ENCODE results near the gene XKRX. TPM values are rescaled to one million over a fixed set of nuclear protein-coding genes. Genes with fewer than 3 reads are reported as not detected.

XKRX gene
- total RNA-seq, 1 donor from 2014 or later: 1.5 TPM

GRCh38 chrX:100964362-100964761 lies 35.6 kb upstream of the XKRX start:
- H3K4me2 ChIP-seq: no peak overlapping the region
- H3K27ac ChIP-seq: no peak overlapping the region
- H3K4me3 ChIP-seq: no peak overlapping the region
- H3K36me3 Mint-ChIP-seq: no peaks in the 10 kb centered on the region
- H3K9me3 ChIP-seq (ENCODE audit: low read depth): no peaks in the 10 kb centered on the region
- H3K4me1 ChIP-seq: no peaks in the 10 kb centered on the region
- no peaks in the 10 kb centered on the region for H3F3A ChIP-seq (ENCODE audit: low read depth)
- no peaks in the 10 kb centered on the region for H3K27me3 ChIP-seq
- H2AFZ ChIP-seq (replicated peaks): no peak overlapping the region
- H3K27me3 Mint-ChIP-seq (ENCODE audit: insufficient read depth, low read depth): peaks cover 5% of the 10 kb centered on the region
- H3K36me3 ChIP-seq: no peaks in the 10 kb centered on the region
- no peak for DNase-seq (ENCODE audit: low spot score)
- H4K20me1 ChIP-seq (ENCODE audit: low read depth): no peaks in the 10 kb centered on the region
- H3K27ac Mint-ChIP-seq: no peak overlapping the region
- TF ChIP-seq CTCF (IDR thresholded peaks at IDR 0.05) (no peak), EZH2phosphoT487 (IDR thresholded peaks at IDR 0.05) (no peak), EZH2 (IDR thresholded peaks at IDR 0.05) (no peak)
- no peaks in the 10 kb centered on the region for H3K4me1 Mint-ChIP-seq
- H3K9me3 Mint-ChIP-seq: peaks cover 8% of the 10 kb centered on the region
- no peak overlapping the region for H3K9ac ChIP-seq
- no peak overlapping the region for H3K4me3 Mint-ChIP-seq
- no peaks in the 10 kb centered on the region for H3K79me2 ChIP-seq (ENCODE audit: low read depth)

- peaks cover 8% of the 10 kb centered on the region for H3K9me3 Mint-ChIP-seq
- no peaks in the 10 kb centered on the region for H3K36me3 Mint-ChIP-seq
- H3K4me1 Mint-ChIP-seq: no peaks in the 10 kb centered on the region
- H3K4me2 ChIP-seq: no peak overlapping the region
- H3K36me3 ChIP-seq: no peaks in the 10 kb centered on the region
- no peaks in the 10 kb centered on the region for H4K20me1 ChIP-seq (ENCODE audit: low read depth)
- no peak overlapping the region for H3K27ac Mint-ChIP-seq
- peaks cover 5% of the 10 kb centered on the region for H3K27me3 Mint-ChIP-seq (ENCODE audit: insufficient read depth, low read depth)
- no peak overlapping the region for H2AFZ ChIP-seq (replicated peaks)
- no peaks in the 10 kb centered on the region for H3K27me3 ChIP-seq
- no peak overlapping the region for H3K4me3 Mint-ChIP-seq
- no peaks in the 10 kb centered on the region for H3K9me3 ChIP-seq (ENCODE audit: low read depth)
- no peak overlapping the region for H3K4me3 ChIP-seq
- TF ChIP-seq EZH2phosphoT487 (IDR thresholded peaks at IDR 0.05) (no peak), CTCF (IDR thresholded peaks at IDR 0.05) (no peak), EZH2 (IDR thresholded peaks at IDR 0.05) (no peak)
- DNase-seq (ENCODE audit: low spot score): no peak
- no peaks in the 10 kb centered on the region for H3F3A ChIP-seq (ENCODE audit: low read depth)
- no peaks in the 10 kb centered on the region for H3K4me1 ChIP-seq
- H3K27ac ChIP-seq: no peak overlapping the region
- H3K9ac ChIP-seq: no peak overlapping the region
- no peaks in the 10 kb centered on the region for H3K79me2 ChIP-seq (ENCODE audit: low read depth)
These were observed 34.1 kb upstream of the XKRX start for GRCh38 chrX:100962811-100963210.

- DNase-seq (ENCODE audit: low spot score): no peak
- TF ChIP-seq EZH2 (IDR thresholded peaks at IDR 0.05): no peak
- no peak for TF ChIP-seq CTCF (IDR thresholded peaks at IDR 0.05)
- no peak for TF ChIP-seq EZH2phosphoT487 (IDR thresholded peaks at IDR 0.05)
- H3K36me3 ChIP-seq: no peaks in the 10 kb centered on the region
- Mint-ChIP-seq H3K9me3 (peaks cover 5% of the 10 kb centered on the region), H3K4me1 (peaks cover 12% of the 10 kb centered on the region), H3K27ac (no peak overlapping the region), H3K27me3 (ENCODE audit: insufficient read depth, low read depth) (peaks cover 5% of the 10 kb centered on the region), H3K36me3 (no peaks in the 10 kb centered on the region), H3K4me3 (no peak overlapping the region)
- no peaks in the 10 kb centered on the region for H3F3A ChIP-seq (ENCODE audit: low read depth)
- H3K9ac ChIP-seq: no peak overlapping the region
- no peaks in the 10 kb centered on the region for H3K27me3 ChIP-seq
- H3K4me1 ChIP-seq: peaks cover 12% of the 10 kb centered on the region
- no peaks in the 10 kb centered on the region for H4K20me1 ChIP-seq (ENCODE audit: low read depth)
- H3K79me2 ChIP-seq (ENCODE audit: low read depth): no peaks in the 10 kb centered on the region
- H3K27ac ChIP-seq: no peak overlapping the region
- no peak overlapping the region for H2AFZ ChIP-seq (replicated peaks)
- H3K9me3 ChIP-seq (ENCODE audit: low read depth): no peaks in the 10 kb centered on the region
- H3K4me2 ChIP-seq: no peak overlapping the region
- H3K4me3 ChIP-seq: no peak overlapping the region
These were observed 19.8 kb upstream of the XKRX start for GRCh38 chrX:100948557-100948956.

Measured in neural progenitor cell (in vitro differentiated cells).